Transverse colon (tissue), 4 donors: ENCODE measurements around the gene TMEM178B.

Experiments
- CTCF ChIP-seq, 5 experiments: fragments of 200-600 bp in 3 of 5; fragments of 450-650 bp in 2 of 5; sonication (generic) in 3 of 5; IDR thresholded peaks; 1 replicate in 2 of 5; 2 replicates in 3 of 5; pipeline ENCODE4 v1.5.1; 2016 to 2017; ENCODE audit warnings: antibody characterized with exemption in 5 of 5, inconsistent platforms in 3 of 5, mild to moderate bottlenecking in 2 of 5, moderate library complexity in 1 of 5
- EP300 ChIP-seq: sonication (generic); formaldehyde crosslinking; IDR thresholded peaks from one replicate; pipeline ENCODE4 v1.6.1; 2017; ENCODE audit warnings: antibody characterized with exemption, low read depth
- POLR2AphosphoS5 ChIP-seq, 3 donors: sonication (generic); formaldehyde crosslinking; IDR thresholded peaks; one replicate each; pipeline ENCODE4 v1.6.1; 2016; ENCODE audit warnings: antibody characterized with exemption in 3 of 3

GRCh38 chr7:141265668-141266067 lies 191.8 kb downstream of the TMEM178B start:
- TF ChIP-seq CTCF (IDR thresholded peaks at IDR 0.05) (no peak), POLR2AphosphoS5 (IDR thresholded peaks at IDR 0.05) (no peak), EP300 (no peak)
